Lower leg skin (tissue), 3 donors: ENCODE data around the gene NARS2.

Experiments used
- POLR2A ChIP-seq, 2 donors: fragments of 450-650 bp; IDR thresholded peaks; one replicate each; pipeline ENCODE4 v1.6.1; 2016 to 2017; ENCODE audit warnings: antibody characterized with exemption in 2 of 2, mild to moderate bottlenecking in 1 of 2, moderate library complexity in 1 of 2
- TF ChIP-seq, protein P1 (sequence below), 3 donors: fragments of 450-650 bp; IDR thresholded peaks; one replicate each; pipeline ENCODE4 v1.5.1; 2016; ENCODE audit warnings: antibody characterized with exemption in 3 of 3, mild to moderate bottlenecking in 3 of 3, moderate library complexity in 2 of 3

DNA sequence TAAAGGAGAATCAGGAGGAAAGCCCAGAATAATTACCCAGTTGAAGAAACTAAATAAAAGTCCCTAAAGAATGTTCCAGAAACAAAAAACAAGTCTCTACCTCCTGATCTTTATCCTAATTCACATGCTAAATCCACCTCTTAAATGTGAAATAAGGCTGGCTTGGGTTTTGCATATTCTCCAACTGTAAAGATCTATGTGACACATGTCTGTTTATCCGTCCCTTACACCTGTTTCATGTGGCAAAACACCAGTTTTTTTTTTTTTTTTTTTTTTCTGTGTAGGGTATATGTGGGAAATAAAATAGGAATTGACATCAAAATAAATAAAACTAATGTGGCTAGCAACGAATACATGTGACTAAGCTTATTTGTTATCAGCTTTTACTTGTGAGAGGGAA lies 70.5 kb downstream of the NARS2 start:
- TF ChIP-seq, protein P1, sequence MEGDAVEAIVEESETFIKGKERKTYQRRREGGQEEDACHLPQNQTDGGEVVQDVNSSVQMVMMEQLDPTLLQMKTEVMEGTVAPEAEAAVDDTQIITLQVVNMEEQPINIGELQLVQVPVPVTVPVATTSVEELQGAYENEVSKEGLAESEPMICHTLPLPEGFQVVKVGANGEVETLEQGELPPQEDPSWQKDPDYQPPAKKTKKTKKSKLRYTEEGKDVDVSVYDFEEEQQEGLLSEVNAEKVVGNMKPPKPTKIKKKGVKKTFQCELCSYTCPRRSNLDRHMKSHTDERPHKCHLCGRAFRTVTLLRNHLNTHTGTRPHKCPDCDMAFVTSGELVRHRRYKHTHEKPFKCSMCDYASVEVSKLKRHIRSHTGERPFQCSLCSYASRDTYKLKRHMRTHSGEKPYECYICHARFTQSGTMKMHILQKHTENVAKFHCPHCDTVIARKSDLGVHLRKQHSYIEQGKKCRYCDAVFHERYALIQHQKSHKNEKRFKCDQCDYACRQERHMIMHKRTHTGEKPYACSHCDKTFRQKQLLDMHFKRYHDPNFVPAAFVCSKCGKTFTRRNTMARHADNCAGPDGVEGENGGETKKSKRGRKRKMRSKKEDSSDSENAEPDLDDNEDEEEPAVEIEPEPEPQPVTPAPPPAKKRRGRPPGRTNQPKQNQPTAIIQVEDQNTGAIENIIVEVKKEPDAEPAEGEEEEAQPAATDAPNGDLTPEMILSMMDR (IDR thresholded peaks at IDR 0.05): no peak
- no peak for TF ChIP-seq POLR2A (IDR thresholded peaks at IDR 0.05)
